ENCODE results near the gene GPS1. TPM values are rescaled to one million over a fixed set of nuclear protein-coding genes. Genes with fewer than 3 reads are reported as not detected.

The GPS1 gene
- total and polyA plus RNA-seq, 4 donors: 53.9 to 66.3 (median 58.8) TPM

DNA sequence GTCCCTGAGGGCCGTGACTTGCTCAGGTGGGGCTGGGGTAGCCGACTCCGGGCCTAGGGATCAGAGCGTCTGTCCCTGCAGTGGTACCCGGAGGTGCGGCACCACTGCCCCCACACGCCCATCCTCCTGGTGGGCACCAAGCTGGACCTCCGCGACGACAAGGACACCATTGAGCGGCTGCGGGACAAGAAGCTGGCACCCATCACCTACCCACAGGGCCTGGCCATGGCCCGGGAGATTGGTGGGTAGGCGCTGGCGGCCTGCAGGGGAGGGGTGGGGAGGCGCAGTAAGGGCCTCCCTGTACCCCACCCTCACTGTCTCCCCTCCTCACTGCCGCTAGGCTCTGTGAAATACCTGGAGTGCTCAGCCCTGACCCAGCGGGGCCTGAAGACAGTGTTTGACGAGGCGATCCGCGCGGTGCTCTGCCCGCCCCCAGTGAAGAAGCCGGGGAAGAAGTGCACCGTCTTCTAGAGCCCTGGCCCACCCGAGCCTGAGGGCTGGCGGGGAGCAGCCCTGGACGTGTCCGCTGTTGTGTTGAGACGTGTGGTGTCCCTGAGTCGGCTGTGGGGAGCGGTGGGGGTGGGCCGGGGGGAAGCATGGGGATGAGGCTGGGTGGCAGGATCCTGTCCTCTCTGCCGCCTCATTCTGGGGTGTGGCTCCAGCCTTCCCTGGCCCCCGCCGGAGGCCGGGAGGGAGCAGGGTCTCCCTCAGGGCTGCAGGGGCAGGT lies 18.2 kb upstream of the GPS1 start (continued):
- TF ChIP-seq FOXA2 (IDR thresholded peaks at IDR 0.05): no peak
- TF ChIP-seq, protein P1, sequence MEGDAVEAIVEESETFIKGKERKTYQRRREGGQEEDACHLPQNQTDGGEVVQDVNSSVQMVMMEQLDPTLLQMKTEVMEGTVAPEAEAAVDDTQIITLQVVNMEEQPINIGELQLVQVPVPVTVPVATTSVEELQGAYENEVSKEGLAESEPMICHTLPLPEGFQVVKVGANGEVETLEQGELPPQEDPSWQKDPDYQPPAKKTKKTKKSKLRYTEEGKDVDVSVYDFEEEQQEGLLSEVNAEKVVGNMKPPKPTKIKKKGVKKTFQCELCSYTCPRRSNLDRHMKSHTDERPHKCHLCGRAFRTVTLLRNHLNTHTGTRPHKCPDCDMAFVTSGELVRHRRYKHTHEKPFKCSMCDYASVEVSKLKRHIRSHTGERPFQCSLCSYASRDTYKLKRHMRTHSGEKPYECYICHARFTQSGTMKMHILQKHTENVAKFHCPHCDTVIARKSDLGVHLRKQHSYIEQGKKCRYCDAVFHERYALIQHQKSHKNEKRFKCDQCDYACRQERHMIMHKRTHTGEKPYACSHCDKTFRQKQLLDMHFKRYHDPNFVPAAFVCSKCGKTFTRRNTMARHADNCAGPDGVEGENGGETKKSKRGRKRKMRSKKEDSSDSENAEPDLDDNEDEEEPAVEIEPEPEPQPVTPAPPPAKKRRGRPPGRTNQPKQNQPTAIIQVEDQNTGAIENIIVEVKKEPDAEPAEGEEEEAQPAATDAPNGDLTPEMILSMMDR (IDR thresholded peaks at IDR 0.05; ENCODE audit: low read depth, low read length, missing input control): no peak
- no peak for TF ChIP-seq GABPA (IDR thresholded peaks at IDR 0.05 in 1 of 2, conservative IDR thresholded peaks at IDR 0.05 in 1 of 2)

DNA sequence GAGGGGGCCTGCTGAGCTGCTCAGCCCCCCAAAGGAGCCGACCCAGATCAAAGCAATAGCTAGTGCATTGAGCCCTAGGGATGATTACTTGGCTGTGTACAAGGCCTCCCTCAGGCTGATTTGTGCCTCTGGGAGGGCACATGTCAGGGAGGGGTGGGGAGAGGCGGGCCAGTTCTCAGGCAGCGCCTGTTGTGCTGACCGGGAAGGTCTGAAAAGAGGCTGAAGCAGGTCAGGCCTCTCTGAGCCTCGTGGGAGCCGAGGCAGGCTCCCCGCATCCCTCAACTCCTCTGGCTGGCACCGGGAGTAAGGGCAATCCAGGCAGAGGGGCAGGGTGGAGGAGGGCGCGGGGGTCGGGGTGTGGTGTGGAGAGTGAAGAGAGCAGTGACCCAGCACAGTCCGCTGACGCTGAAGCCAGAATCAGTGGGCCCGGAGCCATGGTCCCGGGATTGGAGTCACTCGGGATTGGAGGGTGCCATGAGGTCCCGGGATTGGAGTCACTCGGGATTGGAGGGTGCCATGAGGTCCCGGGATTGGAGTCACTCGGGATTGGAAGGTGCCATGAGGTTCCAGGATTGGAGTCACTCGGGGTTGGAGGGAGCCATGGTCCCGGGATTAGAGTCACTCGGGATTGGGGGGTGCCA lies 17.2 kb upstream of the GPS1 start:
- Histone ChIP-seq H3K36me3 (ENCODE audit: control insufficient read depth in 4 of 4, insufficient read depth in 3 of 4, low read depth in 1 of 4, low read length in 3 of 4) (peaks cover 0 to 5% (median 1%) of the 10 kb centered on the region in 4 donors), H3K9ac (ENCODE audit: low read depth in 1 of 2, low read length in 2 of 2) (peak overlapping the region in 1 of 2 donors; percentile 8), H3K9me3 (ENCODE audit: control insufficient read depth in 4 of 4, low read length in 3 of 4) (no peaks in the 10 kb centered on the region), H3K27me3 (ENCODE audit: control insufficient read depth in 4 of 4, insufficient read depth in 4 of 4, low read length in 3 of 4) (no peaks in the 10 kb centered on the region), H3K27ac (ENCODE audit: low read depth in 1 of 2, low read length in 2 of 2) (peak overlapping the region in 1 of 2 donors; percentile 50), H3K4me3 (ENCODE audit: low read depth in 1 of 3, low read length in 3 of 3) (no peak overlapping the region), H3K4me1 (ENCODE audit: control insufficient read depth in 4 of 4, insufficient read depth in 4 of 4, low read length in 3 of 4) (peaks cover 20 to 66% (median 44%) of the 10 kb centered on the region in 4 donors)
- no peak for TF ChIP-seq FOXA1 (IDR thresholded peaks at IDR 0.05)
- TF ChIP-seq JUND (IDR thresholded peaks at IDR 0.05): no peak
- TF ChIP-seq, protein P1 (IDR thresholded peaks at IDR 0.05; ENCODE audit: low read depth, low read length, missing input control): no peak
- TF ChIP-seq HNF4G (IDR thresholded peaks at IDR 0.05): no peak
- TF ChIP-seq, protein P2, sequence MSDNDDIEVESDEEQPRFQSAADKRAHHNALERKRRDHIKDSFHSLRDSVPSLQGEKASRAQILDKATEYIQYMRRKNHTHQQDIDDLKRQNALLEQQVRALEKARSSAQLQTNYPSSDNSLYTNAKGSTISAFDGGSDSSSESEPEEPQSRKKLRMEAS (IDR thresholded peaks at IDR 0.05): no peak
- no peak for TF ChIP-seq GABPA (IDR thresholded peaks at IDR 0.05 in 1 of 2, conservative IDR thresholded peaks at IDR 0.05 in 1 of 2)
- TF ChIP-seq EGR1 (IDR thresholded peaks at IDR 0.05; ENCODE audit: low read depth in 2 of 2): no peak
- TF ChIP-seq TAF1 (conservative IDR thresholded peaks at IDR 0.05): no peak
- TF ChIP-seq RXRA (IDR thresholded peaks at IDR 0.05): peak; percentile 12 to 37
- TF ChIP-seq FOXA2 (IDR thresholded peaks at IDR 0.05): no peak
- TF ChIP-seq, protein P3, sequence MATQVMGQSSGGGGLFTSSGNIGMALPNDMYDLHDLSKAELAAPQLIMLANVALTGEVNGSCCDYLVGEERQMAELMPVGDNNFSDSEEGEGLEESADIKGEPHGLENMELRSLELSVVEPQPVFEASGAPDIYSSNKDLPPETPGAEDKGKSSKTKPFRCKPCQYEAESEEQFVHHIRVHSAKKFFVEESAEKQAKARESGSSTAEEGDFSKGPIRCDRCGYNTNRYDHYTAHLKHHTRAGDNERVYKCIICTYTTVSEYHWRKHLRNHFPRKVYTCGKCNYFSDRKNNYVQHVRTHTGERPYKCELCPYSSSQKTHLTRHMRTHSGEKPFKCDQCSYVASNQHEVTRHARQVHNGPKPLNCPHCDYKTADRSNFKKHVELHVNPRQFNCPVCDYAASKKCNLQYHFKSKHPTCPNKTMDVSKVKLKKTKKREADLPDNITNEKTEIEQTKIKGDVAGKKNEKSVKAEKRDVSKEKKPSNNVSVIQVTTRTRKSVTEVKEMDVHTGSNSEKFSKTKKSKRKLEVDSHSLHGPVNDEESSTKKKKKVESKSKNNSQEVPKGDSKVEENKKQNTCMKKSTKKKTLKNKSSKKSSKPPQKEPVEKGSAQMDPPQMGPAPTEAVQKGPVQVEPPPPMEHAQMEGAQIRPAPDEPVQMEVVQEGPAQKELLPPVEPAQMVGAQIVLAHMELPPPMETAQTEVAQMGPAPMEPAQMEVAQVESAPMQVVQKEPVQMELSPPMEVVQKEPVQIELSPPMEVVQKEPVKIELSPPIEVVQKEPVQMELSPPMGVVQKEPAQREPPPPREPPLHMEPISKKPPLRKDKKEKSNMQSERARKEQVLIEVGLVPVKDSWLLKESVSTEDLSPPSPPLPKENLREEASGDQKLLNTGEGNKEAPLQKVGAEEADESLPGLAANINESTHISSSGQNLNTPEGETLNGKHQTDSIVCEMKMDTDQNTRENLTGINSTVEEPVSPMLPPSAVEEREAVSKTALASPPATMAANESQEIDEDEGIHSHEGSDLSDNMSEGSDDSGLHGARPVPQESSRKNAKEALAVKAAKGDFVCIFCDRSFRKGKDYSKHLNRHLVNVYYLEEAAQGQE (IDR thresholded peaks at IDR 0.05): no peak
- TF ChIP-seq NR2F2 (IDR thresholded peaks at IDR 0.05): no peak
- TF ChIP-seq, protein P4, sequence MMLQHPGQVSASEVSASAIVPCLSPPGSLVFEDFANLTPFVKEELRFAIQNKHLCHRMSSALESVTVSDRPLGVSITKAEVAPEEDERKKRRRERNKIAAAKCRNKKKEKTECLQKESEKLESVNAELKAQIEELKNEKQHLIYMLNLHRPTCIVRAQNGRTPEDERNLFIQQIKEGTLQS (IDR thresholded peaks at IDR 0.05): no peak
- TF ChIP-seq, protein P5, sequence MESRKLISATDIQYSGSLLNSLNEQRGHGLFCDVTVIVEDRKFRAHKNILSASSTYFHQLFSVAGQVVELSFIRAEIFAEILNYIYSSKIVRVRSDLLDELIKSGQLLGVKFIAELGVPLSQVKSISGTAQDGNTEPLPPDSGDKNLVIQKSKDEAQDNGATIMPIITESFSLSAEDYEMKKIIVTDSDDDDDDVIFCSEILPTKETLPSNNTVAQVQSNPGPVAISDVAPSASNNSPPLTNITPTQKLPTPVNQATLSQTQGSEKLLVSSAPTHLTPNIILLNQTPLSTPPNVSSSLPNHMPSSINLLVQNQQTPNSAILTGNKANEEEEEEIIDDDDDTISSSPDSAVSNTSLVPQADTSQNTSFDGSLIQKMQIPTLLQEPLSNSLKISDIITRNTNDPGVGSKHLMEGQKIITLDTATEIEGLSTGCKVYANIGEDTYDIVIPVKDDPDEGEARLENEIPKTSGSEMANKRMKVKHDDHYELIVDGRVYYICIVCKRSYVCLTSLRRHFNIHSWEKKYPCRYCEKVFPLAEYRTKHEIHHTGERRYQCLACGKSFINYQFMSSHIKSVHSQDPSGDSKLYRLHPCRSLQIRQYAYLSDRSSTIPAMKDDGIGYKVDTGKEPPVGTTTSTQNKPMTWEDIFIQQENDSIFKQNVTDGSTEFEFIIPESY (IDR thresholded peaks at IDR 0.05): no peak
- TF ChIP-seq HNF4A (conservative IDR thresholded peaks at IDR 0.05): peak in 1 of 2 donors; percentile 4
- peak; percentile 52 for TF ChIP-seq SP1 (IDR thresholded peaks at IDR 0.05)
- peak in 1 of 2 donors; percentile 18 for TF ChIP-seq RAD21 (IDR thresholded peaks at IDR 0.05)
- no peak for TF ChIP-seq YY1 (IDR thresholded peaks at IDR 0.05)
- 40% methylated on average over 23 of the region's 23 CpGs for WGBS
- DNase-seq (ENCODE audit: low spot score): no peak

All from liver (tissue), 9 donors.